ENCODE measurements around the gene OR10V1.

GRCh38 chr11:59676205-59676604 is 37.4 kb downstream of the OR10V1 start:
- TF ChIP-seq POLR2AphosphoS5 (IDR thresholded peaks at IDR 0.05; ENCODE audit: low read depth, low read length) (no peak), TAF1 (IDR thresholded peaks at IDR 0.05; ENCODE audit: borderline replicate concordance, insufficient read depth, low read length) (no peak), SIN3A (IDR thresholded peaks at IDR 0.05; ENCODE audit: borderline replicate concordance, insufficient read depth, low read length) (no peak)
- TF ChIP-seq, protein P1, sequence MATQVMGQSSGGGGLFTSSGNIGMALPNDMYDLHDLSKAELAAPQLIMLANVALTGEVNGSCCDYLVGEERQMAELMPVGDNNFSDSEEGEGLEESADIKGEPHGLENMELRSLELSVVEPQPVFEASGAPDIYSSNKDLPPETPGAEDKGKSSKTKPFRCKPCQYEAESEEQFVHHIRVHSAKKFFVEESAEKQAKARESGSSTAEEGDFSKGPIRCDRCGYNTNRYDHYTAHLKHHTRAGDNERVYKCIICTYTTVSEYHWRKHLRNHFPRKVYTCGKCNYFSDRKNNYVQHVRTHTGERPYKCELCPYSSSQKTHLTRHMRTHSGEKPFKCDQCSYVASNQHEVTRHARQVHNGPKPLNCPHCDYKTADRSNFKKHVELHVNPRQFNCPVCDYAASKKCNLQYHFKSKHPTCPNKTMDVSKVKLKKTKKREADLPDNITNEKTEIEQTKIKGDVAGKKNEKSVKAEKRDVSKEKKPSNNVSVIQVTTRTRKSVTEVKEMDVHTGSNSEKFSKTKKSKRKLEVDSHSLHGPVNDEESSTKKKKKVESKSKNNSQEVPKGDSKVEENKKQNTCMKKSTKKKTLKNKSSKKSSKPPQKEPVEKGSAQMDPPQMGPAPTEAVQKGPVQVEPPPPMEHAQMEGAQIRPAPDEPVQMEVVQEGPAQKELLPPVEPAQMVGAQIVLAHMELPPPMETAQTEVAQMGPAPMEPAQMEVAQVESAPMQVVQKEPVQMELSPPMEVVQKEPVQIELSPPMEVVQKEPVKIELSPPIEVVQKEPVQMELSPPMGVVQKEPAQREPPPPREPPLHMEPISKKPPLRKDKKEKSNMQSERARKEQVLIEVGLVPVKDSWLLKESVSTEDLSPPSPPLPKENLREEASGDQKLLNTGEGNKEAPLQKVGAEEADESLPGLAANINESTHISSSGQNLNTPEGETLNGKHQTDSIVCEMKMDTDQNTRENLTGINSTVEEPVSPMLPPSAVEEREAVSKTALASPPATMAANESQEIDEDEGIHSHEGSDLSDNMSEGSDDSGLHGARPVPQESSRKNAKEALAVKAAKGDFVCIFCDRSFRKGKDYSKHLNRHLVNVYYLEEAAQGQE (IDR thresholded peaks at IDR 0.05; ENCODE audit: insufficient read depth in 1 of 2, low read depth in 2 of 2, low read length in 2 of 2): no peak

Data from PFSK-1 (cell line).